Measurements from ENCODE around the gene FANCF. TPM values are rescaled to one million over a fixed set of nuclear protein-coding genes. Genes with fewer than 3 reads are reported as not detected.
A peak's percentile ranks its signal among the peaks of the same experiment; 100 is the strongest.

FANCF gene
- total and polyA plus RNA-seq, 4 donors: 5.4 to 12.8 (median 8.8) TPM

- H3K9ac ChIP-seq (ENCODE audit: insufficient read depth in 1 of 2, low read length in 2 of 2): peak overlapping the region; percentile 59 to 68
- H3K4me1 ChIP-seq (ENCODE audit: control insufficient read depth in 5 of 5, insufficient read depth in 5 of 5, low read length in 5 of 5): peaks cover 0 to 11% (median 0%) of the 10 kb centered on the region in 5 donors
- H3K4me3 ChIP-seq: no peak overlapping the region
- ATAC-seq (ENCODE audit: insufficient read depth, low FRiP score): peak; percentile 68
- WGBS, 2 donors: 4 to 5% methylated on average over 40 of the region's 40 CpGs
- H3K9me3 ChIP-seq (ENCODE audit: control insufficient read depth in 4 of 4, insufficient read depth in 3 of 4, low read length in 3 of 4): peaks cover 0 to 3% (median 0%) of the 10 kb centered on the region in 4 donors
- no peaks in the 10 kb centered on the region for H3K36me3 ChIP-seq (ENCODE audit: control insufficient read depth in 4 of 4, insufficient read depth in 4 of 4, low read length in 4 of 4)
- no peak for TF ChIP-seq CTCF (IDR thresholded peaks at IDR 0.05; ENCODE audit: control extremely low read depth, extremely low read depth)
- peak; percentile 64 to 74 (median 71) for DNase-seq
- peak overlapping the region in 1 of 2 donors; percentile 96 for H3K27ac ChIP-seq (ENCODE audit: low read depth in 1 of 2, low read length in 1 of 2)
- peaks cover 0 to 6% (median 0%) of the 10 kb centered on the region in 3 donors for H3K27me3 ChIP-seq (ENCODE audit: control insufficient read depth in 3 of 3, insufficient read depth in 3 of 3, low read length in 2 of 3)
Measured at GRCh38 chr11:22666688-22667439, 41.2 kb upstream of the FANCF start.

- peaks cover 0 to 11% (median 0%) of the 10 kb centered on the region in 5 donors for H3K4me1 ChIP-seq (ENCODE audit: control insufficient read depth in 5 of 5, insufficient read depth in 5 of 5, low read length in 5 of 5)
- ATAC-seq (ENCODE audit: insufficient read depth, low FRiP score) (peak; percentile 9), DNase-seq (no peak)
- H3K27ac ChIP-seq (ENCODE audit: low read depth in 1 of 2, low read length in 1 of 2): peak within 1 kb of the TSS in 1 of 2 donors; percentile 96
- WGBS, 2 donors: 4 to 5% methylated on average over 8 of the region's 8 CpGs
- H3K4me3 ChIP-seq: no peak within 1 kb of the TSS
- TF ChIP-seq CTCF (IDR thresholded peaks at IDR 0.05; ENCODE audit: control extremely low read depth, extremely low read depth): no peak
- H3K36me3 ChIP-seq (ENCODE audit: control insufficient read depth in 4 of 4, insufficient read depth in 4 of 4, low read length in 4 of 4): no peaks in the 10 kb centered on the region
- H3K9ac ChIP-seq (ENCODE audit: insufficient read depth in 1 of 2, low read length in 2 of 2): peak within 1 kb of the TSS; percentile 59 to 68
- peaks cover 0 to 3% (median 0%) of the 10 kb centered on the region in 4 donors for H3K9me3 ChIP-seq (ENCODE audit: control insufficient read depth in 4 of 4, insufficient read depth in 3 of 4, low read length in 3 of 4)
- peaks cover 0 to 6% (median 0%) of the 10 kb centered on the region in 3 donors for H3K27me3 ChIP-seq (ENCODE audit: control insufficient read depth in 3 of 3, insufficient read depth in 3 of 3, low read length in 2 of 3)
Measured at GRCh38 chr11:22666325-22666687, 40.7 kb upstream of the FANCF start, which contains the start of gene GAS2. TSS of gene GAS2 (plus strand) at chr11:22666611. CDS start at chr11:22674870, 8,259 bp downstream.

GRCh38 chr11:22659783-22660182 lies 34.2 kb upstream of the FANCF start:
- Histone ChIP-seq H3K4me1 (ENCODE audit: control insufficient read depth in 5 of 5, insufficient read depth in 5 of 5, low read length in 5 of 5) (no peaks in the 10 kb centered on the region), H3K27me3 (ENCODE audit: control insufficient read depth in 3 of 3, insufficient read depth in 3 of 3, low read length in 2 of 3) (no peaks in the 10 kb centered on the region), H3K4me3 (no peak overlapping the region), H3K27ac (ENCODE audit: low read depth in 1 of 2, low read length in 1 of 2) (no peak overlapping the region), H3K9ac (ENCODE audit: insufficient read depth in 1 of 2, low read length in 2 of 2) (no peak overlapping the region), H3K36me3 (ENCODE audit: control insufficient read depth in 4 of 4, insufficient read depth in 4 of 4, low read length in 4 of 4) (no peaks in the 10 kb centered on the region), H3K9me3 (ENCODE audit: control insufficient read depth in 4 of 4, insufficient read depth in 3 of 4, low read length in 3 of 4) (no peaks in the 10 kb centered on the region)
- TF ChIP-seq CTCF (IDR thresholded peaks at IDR 0.05; ENCODE audit: control extremely low read depth, extremely low read depth): no peak
- DNase-seq (no peak), ATAC-seq (ENCODE audit: insufficient read depth, low FRiP score) (no peak)
- 94 to 98% methylated on average over 1 of the region's 1 CpG for WGBS, 2 donors

Data from lung (tissue), 12 donors.